Endodermal cell (in vitro differentiated cells): ENCODE results near the gene VPS33B. TPM values are rescaled to one million over a fixed set of nuclear protein-coding genes. Genes with fewer than 3 reads are reported as not detected.

Experiments
- DNase-seq: peaks from one replicate; pipeline ENCODE4 v3.0.0-alpha.2; 2017
- H3K27ac ChIP-seq: 2 replicates; pipeline ENCODE4 v1.5.1; 2013; ENCODE audit warnings: mild to moderate bottlenecking, low read depth, low read length, moderate library complexity
- H3K27me3 ChIP-seq: 2 replicates; pipeline ENCODE4 v1.6.1; 2013; ENCODE audit warnings: mild to moderate bottlenecking, low read length, moderate library complexity; ENCODE audit not compliant: insufficient read depth, control insufficient read depth, poor library complexity, severe bottlenecking
- H3K36me3 ChIP-seq: 2 replicates; pipeline ENCODE4 v1.7.0; 2013; ENCODE audit warnings: mild to moderate bottlenecking, low read length, moderate library complexity; ENCODE audit not compliant: control insufficient read depth, insufficient read depth
- H3K4me1 ChIP-seq: one replicate; pipeline ENCODE4 v1.7.0; 2013; ENCODE audit warnings: low read length; ENCODE audit not compliant: control insufficient read depth, insufficient read depth
- H3K4me3 ChIP-seq: 2 replicates; pipeline ENCODE4 v1.5.1; 2013; ENCODE audit warnings: mild to moderate bottlenecking, low read length, moderate library complexity
- H3K9ac ChIP-seq: 2 replicates; pipeline ENCODE4 v1.6.1; 2013; ENCODE audit warnings: mild to moderate bottlenecking, low read length, moderate library complexity; ENCODE audit not compliant: poor library complexity, severe bottlenecking; ENCODE audit errors: extremely low read depth
- H3K9me3 ChIP-seq: 2 replicates; pipeline ENCODE4 v1.6.1; 2013; ENCODE audit warnings: mild to moderate bottlenecking, low read length, moderate library complexity; ENCODE audit not compliant: control insufficient read depth
- H3K27ac Mint-ChIP-seq: 2 replicates; pipeline ENCODE4 v1.8.0; 2020; ENCODE audit warnings: mixed read lengths
- H3K27me3 Mint-ChIP-seq: 2 replicates; pipeline ENCODE4 v1.8.0; 2021; ENCODE audit warnings: mild to moderate bottlenecking, mixed read lengths; ENCODE audit not compliant: insufficient read depth
- H3K36me3 Mint-ChIP-seq: 2 replicates; pipeline ENCODE4 v1.8.0; 2020; ENCODE audit warnings: low read depth, mixed read lengths
- H3K4me1 Mint-ChIP-seq: 2 replicates; pipeline ENCODE4 v1.8.0; 2020; ENCODE audit warnings: mixed read lengths
- H3K4me3 Mint-ChIP-seq: 2 replicates; pipeline ENCODE4 v1.8.0; 2020; ENCODE audit warnings: mild to moderate bottlenecking, moderate library complexity, mixed read lengths
- H3K9me3 Mint-ChIP-seq: 2 replicates; pipeline ENCODE4 v1.8.0; 2020; ENCODE audit warnings: mild to moderate bottlenecking, mixed read lengths
- CTCF ChIP-seq: fragments of 200-600 bp; sonication (generic); conservative IDR thresholded peaks from 2 replicates; pipeline ENCODE4 v1.5.0; 2021; ENCODE audit warnings: antibody characterized with exemption, mild to moderate bottlenecking
- WGBS, 2 experiments: methylation state at CpG; one replicate each; pipeline versions ENCODE4 v1.1.5 to v1.1.7; 2013; ENCODE audit warnings: missing lambda C conversion rate in 2 of 2, mixed read lengths in 1 of 2; ENCODE audit not compliant: insufficient coverage in 1 of 2, insufficient read length in 1 of 2; 5-methylcytosine and 5-hydroxymethylcytosine counted together
- total RNA-seq, 2 donors: library from RNA; stranded (reverse); fragmentation: NEBNext Ultra II Directional in 1 of 2; extraction: Animal tissue kit (Norgen Biotek cat#: 25700) in 1 of 2; gene quantifications; 2 replicates in 1 of 2; 3 replicates in 1 of 2; pipeline ENCODE4 v1.2.1, GENCODE V29; 2021

VPS33B gene
- total RNA-seq, 2 donors from 2014 or later = 22.4 to 25.0 TPM

GRCh38 chr15:90952901-90953677 lies 69.3 kb downstream of the VPS33B start:
- no peak overlapping the region for H3K4me3 ChIP-seq
- TF ChIP-seq CTCF = no peak
- H3K27ac ChIP-seq = no peak overlapping the region
- H3K9me3 ChIP-seq = no peaks in the 10 kb centered on the region
- Mint-ChIP-seq H3K27ac (no peak overlapping the region), H3K9me3 (no peaks in the 10 kb centered on the region), H3K36me3 (peaks cover 46% of the 10 kb centered on the region), H3K4me1 (peaks cover 10% of the 10 kb centered on the region), H3K27me3 (no peaks in the 10 kb centered on the region), H3K4me3 (no peak overlapping the region)
- no peaks in the 10 kb centered on the region for H3K27me3 ChIP-seq
- no peak overlapping the region for H3K9ac ChIP-seq
- H3K4me1 ChIP-seq = no peaks in the 10 kb centered on the region
- WGBS, 2 experiments = 92 to 100% methylated on average over 2 to 14 of the region's 14 CpGs
- no peak for DNase-seq
- peaks cover 40% of the 10 kb centered on the region for H3K36me3 ChIP-seq

GRCh38 chr15:90950676-90951075 lies 71.7 kb downstream of the VPS33B start:
- Histone ChIP-seq H3K4me3 (no peak overlapping the region), H3K27ac (no peak overlapping the region), H3K36me3 (peaks cover 59% of the 10 kb centered on the region), H3K9me3 (no peaks in the 10 kb centered on the region), H3K4me1 (no peaks in the 10 kb centered on the region), H3K9ac (no peak overlapping the region), H3K27me3 (no peaks in the 10 kb centered on the region)
- Mint-ChIP-seq H3K27me3 (no peaks in the 10 kb centered on the region), H3K27ac (no peak overlapping the region), H3K36me3 (peaks cover 61% of the 10 kb centered on the region), H3K9me3 (no peaks in the 10 kb centered on the region), H3K4me3 (no peak overlapping the region), H3K4me1 (no peaks in the 10 kb centered on the region)
- WGBS, 2 experiments = 94% methylated on average over 6 of the region's 6 CpGs
- no peak for DNase-seq
- no peak for TF ChIP-seq CTCF

- Mint-ChIP-seq H3K27me3 (no peaks in the 10 kb centered on the region), H3K36me3 (peaks cover 62% of the 10 kb centered on the region), H3K27ac (no peak overlapping the region), H3K9me3 (no peaks in the 10 kb centered on the region), H3K4me3 (no peak overlapping the region), H3K4me1 (no peaks in the 10 kb centered on the region)
- no peaks in the 10 kb centered on the region for H3K27me3 ChIP-seq
- WGBS, 2 experiments = 94 to 96% methylated on average over 21 to 23 of the region's 23 CpGs
- TF ChIP-seq CTCF = no peak
- no peak overlapping the region for H3K4me3 ChIP-seq
- H3K4me1 ChIP-seq = no peaks in the 10 kb centered on the region
- H3K27ac ChIP-seq = no peak overlapping the region
- peaks cover 60% of the 10 kb centered on the region for H3K36me3 ChIP-seq
- H3K9me3 ChIP-seq = no peaks in the 10 kb centered on the region
- no peak for DNase-seq
- no peak overlapping the region for H3K9ac ChIP-seq
These were observed 72.3 kb downstream of the VPS33B start for GRCh38 chr15:90949979-90950675.

Other genes with a start within 250 kb of the VPS33B start
- 100 to 1,000 TPM in 1 of 2 donors, 10 to 100 TPM in 1; 96.3 to 108 TPM for gene FURIN, start 154.0 kb downstream of the VPS33B start, total RNA-seq
- 10 to 100 TPM; 25.9 to 29.9 TPM for gene FES, start 138.1 kb downstream of the VPS33B start, total RNA-seq
- 10 to 100 TPM; 41.0 to 62.9 TPM for gene MAN2A2, start 119.3 kb downstream of the VPS33B start, total RNA-seq
- gene HDDC3, start 90.0 kb downstream of the VPS33B start, total RNA-seq = 10 to 100 TPM; 15.3 to 21.5 TPM
- gene UNC45A, start 87.3 kb downstream of the VPS33B start, total RNA-seq = 10 to 100 TPM; 92.5 to 96.6 TPM
- 10 to 100 TPM; 19.8 to 20.9 TPM for gene RCCD1, start 67.7 kb downstream of the VPS33B start, total RNA-seq
- gene PRC1, start 28.1 kb downstream of the VPS33B start, total RNA-seq = 100 to 1,000 TPM in 1 of 2 donors, 10 to 100 TPM in 1; 67.3 to 127 TPM
- gene SV2B, start 77.7 kb upstream of the VPS33B start, total RNA-seq = 1 to 10 TPM; 6.5 to 8.8 TPM